HG02678 (cell line): Measurements from ENCODE around the gene COMMD7.

Experiments
- ATAC-seq: cut with Tn5 transposase; IDR thresholded peaks from one replicate; pipeline ENCODE4 v1.9.1; 2021; ENCODE audit warnings: mild to moderate bottlenecking, moderate library complexity; ENCODE audit not compliant: unreplicated experiment

COMMD7 gene

DNA sequence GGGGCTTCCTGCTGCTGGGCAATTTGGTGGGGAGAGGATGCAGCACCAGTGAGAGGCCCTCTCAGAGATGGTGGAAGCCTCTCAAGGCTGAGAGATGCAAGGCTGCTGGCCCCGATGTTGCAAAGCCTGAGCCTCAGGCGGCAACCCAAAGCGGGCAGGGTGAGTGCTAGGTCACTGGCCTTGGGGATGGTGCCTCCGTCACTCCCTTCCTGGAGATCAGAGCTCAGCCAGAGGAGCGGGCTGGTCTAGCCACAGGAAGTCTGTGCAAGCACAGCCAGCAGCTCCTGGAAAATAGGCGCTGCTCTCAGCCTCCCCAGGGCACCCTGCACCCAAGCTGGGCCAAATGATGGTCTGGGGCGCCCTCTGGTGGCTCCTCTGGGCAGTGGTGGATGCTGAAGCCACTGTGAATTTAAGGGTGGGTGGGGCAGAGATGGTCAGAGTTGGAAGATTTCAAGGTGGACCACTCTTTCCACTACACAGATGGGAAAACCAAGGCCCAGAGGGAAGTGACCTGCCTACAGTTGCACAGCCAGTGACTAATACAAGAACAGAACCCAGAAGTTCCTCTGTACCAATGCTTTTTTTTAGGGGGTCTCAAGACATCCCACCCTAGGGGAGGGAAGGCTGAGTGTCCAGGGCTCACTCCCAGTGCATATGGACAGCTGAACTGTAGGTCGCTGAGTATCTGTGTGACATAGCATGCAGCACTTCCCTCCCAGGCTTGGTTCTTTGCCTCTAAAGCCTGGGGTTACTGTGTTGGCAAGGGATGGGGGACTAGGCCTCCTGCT is 90.3 kb downstream of the COMMD7 start:
- peak; percentile 66 for ATAC-seq
